Testis (tissue), 2 donors: ENCODE results near the gene SPEM2.

Experiments
- CTCF ChIP-seq, 3 experiments: fragments of 450-650 bp in 2 of 3; fragments of 200-600 bp in 1 of 3; sonication (generic) in 1 of 3; IDR thresholded peaks; one replicate each; pipeline ENCODE4 v1.5.1; 2016 to 2019; ENCODE audit warnings: antibody characterized with exemption in 3 of 3, mild to moderate bottlenecking in 2 of 3, moderate library complexity in 1 of 3
- POLR2A ChIP-seq: fragments of 450-650 bp; IDR thresholded peaks from one replicate; pipeline ENCODE4 v1.6.1; 2017; ENCODE audit warnings: antibody characterized with exemption, mild to moderate bottlenecking, moderate library complexity

GRCh38 chr17:7403977-7404736, 21.3 kb upstream of the SPEM2 start, which contains the start of gene TMEM256:
- TF ChIP-seq CTCF (IDR thresholded peaks at IDR 0.05) (peak in 1 of 3 experiments; percentile 24), POLR2A (peak; percentile 99)
